Superior temporal gyrus (tissue), 1 donor: ENCODE measurements around the gene UBC.
A peak's percentile ranks its signal among the peaks of the same experiment; 100 is the strongest.
"Not testable (repeated sequence)": the region's sequence is repeated elsewhere in the genome, so short reads cannot be mapped to it uniquely, and the experiment has no call there.

Experiments used
- DNase-seq: peaks from one replicate; pipeline ENCODE4 v3.0.0-alpha.2; 2016; ENCODE audit errors: extremely low spot score

The UBC gene

DNA sequence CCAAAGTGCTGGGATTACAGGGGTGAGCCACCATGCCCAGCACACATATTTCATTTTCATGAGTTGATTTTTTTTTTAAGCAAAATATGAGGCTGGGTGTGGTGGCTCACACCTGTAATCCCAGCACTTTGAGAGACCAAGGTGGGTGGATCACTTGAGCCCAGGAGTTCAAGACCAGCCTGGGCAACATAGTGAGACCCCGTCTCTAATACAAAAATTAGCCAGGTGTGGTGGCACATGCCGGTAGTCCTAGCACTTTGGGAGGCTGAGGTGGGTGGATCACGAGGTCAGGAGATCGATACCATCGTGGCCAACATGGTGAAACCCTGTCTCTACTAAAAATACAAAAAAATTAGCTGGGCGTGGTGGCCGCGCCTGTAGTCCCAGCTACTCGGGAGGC lies 17.1 kb upstream of the UBC start:
- DNase-seq: not testable (repeated sequence)

DNA sequence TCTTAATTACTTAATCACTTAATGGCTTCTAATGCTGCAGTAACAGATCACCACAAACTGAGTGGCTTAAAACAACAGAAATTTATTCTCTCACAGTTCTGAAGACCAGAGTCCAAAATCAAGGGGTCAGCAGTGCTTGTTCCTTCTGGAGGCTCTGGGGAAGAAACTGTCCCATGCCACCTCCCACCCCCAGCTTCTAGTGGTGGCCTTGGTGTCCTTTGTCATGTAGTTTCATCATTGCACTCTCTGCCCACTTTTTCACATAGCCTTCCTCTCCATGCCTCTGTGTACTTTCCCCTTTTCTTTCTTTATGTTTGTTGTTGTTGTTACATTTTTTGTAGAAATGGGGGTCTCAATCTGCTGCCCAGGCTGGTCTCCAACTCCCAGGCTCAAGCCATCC lies 16.1 kb upstream of the UBC start:
- DNase-seq: no peak

- DNase-seq: no peak
Observed at GRCh38 chr12:124929649-124930419, 15.4 kb upstream of the UBC start.

GRCh38 chr12:124928912-124929530 lies 14.6 kb upstream of the UBC start:
- no peak for DNase-seq

- DNase-seq: no peak
Observed at GRCh38 chr12:124928095-124928911, 13.9 kb upstream of the UBC start.

DNA sequence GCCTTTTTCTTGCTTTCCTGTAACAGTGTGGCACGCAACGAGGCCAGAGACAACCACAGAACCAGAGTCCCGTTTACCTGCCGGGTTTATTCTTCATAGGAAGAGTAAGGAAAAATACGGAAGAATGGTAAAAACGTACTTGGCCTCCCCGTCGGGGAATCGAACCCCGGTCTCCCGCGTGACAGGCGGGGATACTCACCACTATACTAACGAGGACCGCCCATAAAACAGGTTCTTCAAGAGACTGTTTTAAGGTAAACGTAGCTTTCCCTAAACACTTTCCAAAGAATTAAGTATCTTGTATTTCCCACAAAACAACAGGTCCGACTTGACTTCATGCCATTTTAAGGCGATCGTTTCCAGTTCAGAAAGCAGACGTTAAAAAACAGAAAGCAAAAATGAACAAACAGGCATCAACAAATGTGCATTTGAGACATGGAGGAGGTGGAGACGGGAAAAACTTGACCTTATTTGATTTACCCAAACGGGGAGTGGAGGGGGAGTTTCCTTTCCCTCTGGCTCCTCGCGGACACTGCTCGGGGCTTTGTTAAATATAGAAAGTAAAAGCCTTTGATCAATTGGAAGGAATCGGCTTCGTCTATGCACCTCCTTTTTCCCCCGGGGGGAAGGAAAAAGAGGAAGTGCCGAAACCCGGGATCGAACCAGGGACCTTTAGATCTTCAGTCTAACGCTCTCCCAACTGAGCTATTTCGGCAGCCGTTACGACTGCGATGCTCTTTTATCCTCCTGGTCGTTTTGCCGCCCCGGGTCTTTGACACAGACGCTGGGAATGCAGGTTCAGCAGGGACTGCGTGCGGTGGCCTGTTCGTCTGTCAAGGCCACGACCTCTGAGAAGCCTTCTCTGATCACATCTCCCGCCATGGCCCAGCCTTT lies 13.0 kb upstream of the UBC start:
- DNase-seq: peak; percentile 97

GRCh38 chr12:124925782-124926181 lies 11.3 kb upstream of the UBC start:
- DNase-seq: not testable (repeated sequence)

GRCh38 chr12:124925117-124925516 lies 10.7 kb upstream of the UBC start:
- DNase-seq: no peak

- no peak for DNase-seq
Observed at GRCh38 chr12:124923905-124924734, 9.7 kb upstream of the UBC start.

DNA sequence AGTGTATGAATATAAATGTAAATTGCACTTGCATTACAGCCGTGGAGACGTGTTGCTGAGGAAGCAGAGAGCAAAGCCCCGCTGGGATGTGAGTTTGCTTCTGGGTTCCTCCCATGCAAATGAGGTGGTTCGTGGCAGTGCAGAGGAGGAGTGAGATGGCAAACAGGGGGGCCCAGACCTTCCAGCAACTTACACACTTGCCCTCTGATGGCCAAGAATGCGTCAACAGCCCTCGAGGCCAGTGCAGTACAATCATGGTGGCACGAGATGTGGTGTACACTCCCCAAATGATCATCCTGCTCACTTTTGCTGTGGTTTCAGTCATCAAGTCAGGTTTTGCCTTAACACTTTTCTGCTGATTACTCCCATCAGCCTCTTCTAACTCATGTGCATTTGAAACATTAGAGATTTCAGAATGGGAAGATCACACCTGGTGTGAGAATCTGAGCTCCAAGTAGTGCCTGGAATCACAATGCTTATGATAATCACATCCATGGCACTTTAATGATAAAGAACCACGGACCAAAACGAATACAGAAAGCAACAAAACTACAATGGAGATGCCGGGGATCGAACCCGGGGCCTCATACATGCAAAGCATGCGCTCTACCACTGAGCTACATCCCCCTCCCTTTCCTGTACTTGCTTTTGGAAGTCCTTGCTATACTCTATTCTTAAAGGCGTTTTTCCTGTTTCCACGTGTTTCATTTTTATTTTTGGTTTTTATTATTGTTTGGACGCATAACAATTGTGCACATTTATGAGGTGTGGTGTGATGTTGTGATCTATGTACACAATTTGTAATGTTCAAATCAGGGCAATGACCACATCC lies 7.0 kb upstream of the UBC start:
- peak; percentile 90 for DNase-seq

- no peak for DNase-seq
Observed at GRCh38 chr12:124920353-124920935, 6.0 kb upstream of the UBC start.

DNA sequence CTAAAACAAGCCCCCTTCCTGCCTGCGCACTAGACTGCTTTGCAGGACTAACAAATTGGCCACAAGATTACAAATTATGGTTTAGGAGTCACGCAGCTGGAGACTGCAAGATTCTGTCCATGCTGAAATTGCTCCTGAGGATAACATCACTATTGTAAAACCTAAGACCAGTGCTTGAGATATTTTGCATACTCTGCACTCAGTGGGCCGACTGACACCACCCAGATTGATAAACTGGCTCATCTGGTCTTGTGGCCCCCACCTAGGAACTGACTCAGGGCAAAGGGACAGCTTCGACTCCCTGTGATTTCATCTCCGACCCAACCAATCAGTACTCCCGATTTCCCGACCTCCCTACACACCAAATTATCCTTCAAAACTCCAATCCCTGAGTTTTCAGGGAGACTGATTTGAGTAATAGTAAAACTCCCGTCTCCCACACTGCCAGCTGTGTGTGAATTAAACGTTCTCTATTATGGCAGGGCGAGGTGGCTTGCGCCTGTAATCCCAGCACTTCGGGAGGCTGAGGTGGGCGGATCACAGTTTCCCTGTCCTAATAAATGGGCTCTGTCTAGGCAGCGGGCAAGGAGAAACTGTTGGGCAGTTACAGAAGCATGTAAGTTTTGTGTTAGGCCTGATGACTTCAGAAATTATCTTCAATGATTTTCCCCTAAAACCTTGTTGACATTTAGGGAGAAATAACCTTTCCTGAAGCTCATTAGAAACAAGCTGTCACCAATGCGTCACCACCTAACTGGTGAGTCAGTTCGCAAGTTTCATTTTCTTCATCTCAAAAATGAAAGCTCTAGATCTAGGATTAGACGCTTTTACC lies 5.3 kb upstream of the UBC start:
- DNase-seq: peak; percentile 59

GRCh38 chr12:124918622-124918988 lies 4.2 kb upstream of the UBC start:
- not testable (repeated sequence) for DNase-seq

DNA sequence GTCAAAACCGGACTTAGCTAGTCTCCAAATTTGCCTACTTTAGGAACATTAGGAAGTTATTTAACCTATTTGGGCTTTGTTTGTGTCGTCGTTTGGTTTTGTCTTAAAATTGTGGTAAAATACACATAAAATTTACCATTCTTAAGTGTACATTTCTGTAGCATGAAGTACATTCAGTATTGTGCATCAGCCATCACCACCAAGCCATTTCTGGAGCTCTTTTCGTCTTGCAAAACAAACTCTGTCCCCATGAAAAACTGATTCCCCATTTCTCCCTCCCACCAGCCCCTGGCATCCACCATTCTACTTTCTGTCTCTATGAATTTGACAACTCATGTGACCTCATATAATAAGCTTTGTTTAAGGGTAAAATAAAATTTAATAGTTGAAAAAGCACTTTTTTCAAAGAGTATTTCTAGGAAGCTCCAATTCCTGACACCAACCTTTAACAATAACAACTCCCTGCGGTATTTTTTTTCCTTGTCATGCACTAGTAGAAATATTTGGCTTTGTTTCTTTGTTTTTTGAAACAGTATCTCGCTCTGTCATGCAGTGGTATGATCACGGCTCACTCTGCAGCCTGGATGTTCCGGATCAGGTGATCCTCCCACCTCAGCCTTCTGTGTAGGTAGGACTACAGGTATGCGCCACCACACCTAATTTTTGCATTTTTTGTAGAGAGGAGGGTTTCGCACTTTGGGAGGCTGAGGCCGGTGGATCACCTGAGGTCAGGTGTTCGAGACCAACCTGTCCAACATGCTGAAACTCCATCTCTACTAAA lies 3.6 kb upstream of the UBC start:
- DNase-seq: peak; percentile 93

DNA sequence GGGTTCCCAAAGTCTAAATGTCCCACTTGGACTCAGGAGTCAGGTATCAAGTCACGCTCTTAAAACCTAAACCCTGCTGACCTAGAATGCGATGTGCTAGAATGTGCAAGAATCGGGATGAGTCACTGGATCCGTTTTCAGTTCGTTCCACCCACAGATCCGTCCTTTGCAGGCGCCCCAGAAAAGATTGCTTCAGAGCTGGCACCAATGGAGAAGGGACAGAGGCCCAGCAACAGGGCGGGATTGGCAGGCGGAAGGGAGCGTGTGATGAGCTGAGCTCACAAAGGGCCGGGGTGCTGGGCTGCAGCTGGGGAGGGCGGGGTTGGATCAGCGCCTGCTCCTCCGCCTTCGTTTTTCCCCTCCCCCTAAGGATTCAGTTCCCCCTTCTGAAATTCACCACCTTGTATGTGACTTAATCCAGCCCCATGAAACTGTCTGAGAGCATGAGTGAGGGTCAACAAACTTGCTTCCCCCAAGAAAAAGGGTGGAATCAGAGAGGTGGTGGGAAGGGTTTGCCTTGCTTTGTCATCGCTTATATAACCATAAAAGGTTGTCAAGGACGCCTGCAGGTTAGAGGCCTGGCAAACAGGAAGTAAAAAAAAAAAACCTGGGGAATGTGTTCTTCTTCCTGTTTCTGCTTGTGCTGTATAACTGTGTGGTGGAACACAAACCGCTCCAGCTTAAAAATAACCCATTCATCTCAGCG lies 2.8 kb upstream of the UBC start:
- peak; percentile 99 for DNase-seq

DNA sequence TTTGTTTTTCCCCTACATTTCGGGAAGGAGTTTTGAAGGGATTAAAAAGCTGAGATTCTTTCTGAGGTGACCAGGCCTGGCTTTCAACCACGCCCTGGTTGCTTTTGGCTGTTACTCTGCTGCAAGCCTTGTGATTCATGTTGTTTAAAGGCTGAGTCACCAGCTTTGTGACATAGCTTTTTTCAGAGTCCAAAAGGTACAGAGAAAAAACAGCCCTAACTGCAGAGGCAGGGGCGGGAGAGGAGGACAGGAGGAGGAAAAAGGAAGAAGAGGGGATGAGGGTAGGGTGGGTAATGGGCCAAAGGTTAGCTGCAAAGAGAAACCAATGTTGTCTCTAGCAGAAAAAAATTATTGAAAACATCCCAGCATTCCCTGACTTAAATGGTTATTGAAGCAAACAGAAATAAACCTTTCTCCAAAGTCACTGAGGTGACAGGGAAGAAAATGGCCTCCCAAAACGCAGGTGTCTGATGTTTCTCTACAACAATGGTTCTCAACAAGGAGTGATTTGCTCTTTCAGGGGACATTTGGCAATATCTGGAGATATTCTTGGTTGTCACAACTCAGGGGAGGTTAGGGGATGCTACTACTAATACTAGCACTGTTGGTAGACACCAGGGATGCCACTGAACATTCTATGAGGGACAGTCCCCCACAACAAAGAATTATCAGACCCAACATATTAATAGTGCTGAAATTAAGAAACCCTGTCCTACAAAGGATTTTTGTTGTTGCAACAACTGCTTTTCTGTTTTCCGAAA lies 2.1 kb upstream of the UBC start:
- DNase-seq: peak; percentile 91
